ENCODE measurements around the gene MED20. TPM values are rescaled to one million over a fixed set of nuclear protein-coding genes. Genes with fewer than 3 reads are reported as not detected.

Gene MED20
- polyA plus RNA-seq, 1 of the 3 experiments (the other 2 are of a cell fraction), result 25.1 TPM

- CTCF ChIA-PET, result interaction anchor here (1.7 kb wide), 1 partner anchor 38 kb away, joined by 4 read pairs; no protein-coding TSS in a partner anchor
- Histone ChIP-seq H3K4me2 (no peak overlapping the region), H3K27ac (ENCODE audit: low read depth in 2 of 2, low read length in 1 of 2) (no peak overlapping the region), H3K4me3 (ENCODE audit: low read depth in 2 of 2, low read length in 1 of 2) (no peak overlapping the region), H3K79me2 (ENCODE audit: insufficient read depth) (no peaks in the 10 kb centered on the region), H3K9me2 (no peaks in the 10 kb centered on the region), H4K20me1 (ENCODE audit: insufficient read depth) (no peaks in the 10 kb centered on the region), H3K9me3 (no peaks in the 10 kb centered on the region), H3K36me3 (replicated peaks in 1 of 2; ENCODE audit: control insufficient read depth in 1 of 2, insufficient read depth in 2 of 2, low read length in 1 of 2) (no peaks in the 10 kb centered on the region), H3F3A (replicated peaks; ENCODE audit: insufficient read depth) (no peaks in the 10 kb centered on the region), H3K4me1 (ENCODE audit: control insufficient read depth in 1 of 2, insufficient read depth in 2 of 2, low read depth in 1 of 2, low read length in 1 of 2) (peaks cover 0 to 4% of the 10 kb centered on the region in 2 experiments; a peak in 1 of 4 replicates), H3K27me3 (ENCODE audit: insufficient read depth) (no peaks in the 10 kb centered on the region), H2AFZ (ENCODE audit: low read depth) (no peak overlapping the region), H3K9ac (no peak overlapping the region)
- no peak for DNase-seq
- WGBS (ENCODE audit: low lambda C conversion rate), result 93% methylated on average over 5 of the region's 5 CpGs
- POLR2A ChIA-PET, result no interaction called here
- TF ChIP-seq FOXJ3 (CRISPR knock-in tag; IDR thresholded peaks at IDR 0.05), result no peak
- no peak for TF ChIP-seq GATA2 (CRISPR knock-in tag; IDR thresholded peaks at IDR 0.05)
- TF ChIP-seq USF2 (IDR thresholded peaks at IDR 0.05; ENCODE audit: borderline replicate concordance, low read depth, low read length), result no peak
- no peak for TF ChIP-seq GABPA (IDR thresholded peaks at IDR 0.05; ENCODE audit: low read depth)
- TF ChIP-seq EZH2phosphoT487 (IDR thresholded peaks at IDR 0.05; ENCODE audit: borderline replicate concordance, low read depth), result no peak
- TF ChIP-seq MEF2A (IDR thresholded peaks at IDR 0.05; ENCODE audit: borderline replicate concordance, low read depth), result no peak
- no peak for TF ChIP-seq RFX5 (IDR thresholded peaks at IDR 0.05; ENCODE audit: low read length)
- TF ChIP-seq ZBTB33 (IDR thresholded peaks at IDR 0.05; ENCODE audit: borderline replicate concordance, low read depth), result no peak
- TF ChIP-seq MAX (IDR thresholded peaks at IDR 0.05; ENCODE audit: low read depth), result no peak
- no peak for TF ChIP-seq IRF3 (IDR thresholded peaks at IDR 0.05; ENCODE audit: low read depth, low read length)
- TF ChIP-seq RCOR1 (IDR thresholded peaks at IDR 0.05; ENCODE audit: low read length), result no peak
- no peak for TF ChIP-seq FOSL2 (IDR thresholded peaks at IDR 0.05; ENCODE audit: borderline replicate concordance, low read depth)
- no peak for TF ChIP-seq ELF1 (IDR thresholded peaks at IDR 0.05)
- TF ChIP-seq SMC3 (IDR thresholded peaks at IDR 0.05; ENCODE audit: low read depth, low read length), result no peak
- TF ChIP-seq CTCF (IDR thresholded peaks at IDR 0.05), result no peak
- TF ChIP-seq USF1 (IDR thresholded peaks at IDR 0.05; ENCODE audit: borderline replicate concordance, low read depth), result no peak
- TF ChIP-seq JUND (IDR thresholded peaks at IDR 0.05), result no peak
Observed at GRCh38 chr6:41884957-41885356, 36.0 kb downstream of the MED20 start.

All from SK-N-SH (cell line).